ENCODE results near the gene FAM131A. TPM values are rescaled to one million over a fixed set of nuclear protein-coding genes. Genes with fewer than 3 reads are reported as not detected.

The FAM131A gene
- total and polyA plus RNA-seq, 2 donors (not counting 1 experiment from before 2014, with no cell fraction given) = 11.7 to 13.4 TPM

- no peak overlapping the region for H3K27ac Mint-ChIP-seq
- H3K27me3 ChIP-seq (replicated peaks in 1 of 4; ENCODE audit: control extremely low read depth in 1 of 4, control insufficient read depth in 3 of 4, insufficient read depth in 4 of 4, low read length in 3 of 4) = no peaks in the 10 kb centered on the region
- ATAC-seq (ENCODE audit: low read depth) = no peak
- H3K79me2 ChIP-seq (ENCODE audit: control insufficient read depth, insufficient read depth, low read length) = peaks cover 14% of the 10 kb centered on the region
- H3K4me1 ChIP-seq (ENCODE audit: control insufficient read depth in 2 of 2, insufficient read depth in 2 of 2, low read length in 2 of 2) = peaks cover 13 to 21% of the 10 kb centered on the region in 2 donors
- peaks cover 0 to 27% of the 10 kb centered on the region in 2 experiments for H3K36me3 ChIP-seq (replicated peaks in 1 of 2; ENCODE audit: control extremely low read depth in 1 of 2, control insufficient read depth in 1 of 2, extremely low read depth in 1 of 2, insufficient read depth in 2 of 2, low read length in 1 of 2)
- H3K4me3 ChIP-seq (ENCODE audit: control extremely low read depth in 1 of 5, extremely low read depth in 1 of 5, insufficient read depth in 1 of 5, low read depth in 2 of 5, low read length in 4 of 5) = no peak overlapping the region
- H3K9ac ChIP-seq (ENCODE audit: low read length) = no peak overlapping the region
- CTCF ChIA-PET = interaction anchor here (0.8 kb wide), 2 partner anchors 9 to 11 kb away, joined by 3 read pairs; no protein-coding TSS in a partner anchor
- H4K20me1 ChIP-seq (ENCODE audit: control insufficient read depth, insufficient read depth, low read length, poor library complexity, severe bottlenecking) = peaks cover 15% of the 10 kb centered on the region
- TF ChIP-seq CTCF (IDR thresholded peaks at IDR 0.05) (no peak), EZH2 (IDR thresholded peaks at IDR 0.05; ENCODE audit: borderline replicate concordance, insufficient read depth, low read depth, low read length, poor library complexity, severe bottlenecking) (no peak)
- peaks cover 13% of the 10 kb centered on the region for H3K4me1 Mint-ChIP-seq
- no peak overlapping the region for H3K4me2 ChIP-seq (replicated peaks; ENCODE audit: low read depth, low read length, poor library complexity, severe bottlenecking)
- H2AFZ ChIP-seq (ENCODE audit: insufficient read depth, low read depth, low read length, poor library complexity, severe bottlenecking) = no peak overlapping the region
- H3K27ac ChIP-seq (ENCODE audit: low read length in 2 of 2) = no peak overlapping the region
- no peak for DNase-seq
- H3K4me3 Mint-ChIP-seq = no peak overlapping the region
- intact Hi-C loops (cut with micrococcal nuclease) = no loop called here
- POLR2A ChIA-PET = no interaction called here
- no peaks in the 10 kb centered on the region for H3K27me3 Mint-ChIP-seq
- no peaks in the 10 kb centered on the region for H3K9me3 Mint-ChIP-seq (ENCODE audit: insufficient read depth)
- H3K9me3 ChIP-seq (ENCODE audit: control extremely low read depth in 1 of 3, control insufficient read depth in 2 of 3, insufficient read depth in 1 of 3, low read length in 2 of 3) = no peaks in the 10 kb centered on the region
Observed at GRCh38 chr3:184311633-184312032, 25.8 kb upstream of the FAM131A start.

GRCh38 chr3:184314363-184314699 lies 23.1 kb upstream of the FAM131A start, which contains the start of gene EIF4G1:
EIF4G1 (plus strand) TSS chr3:184314606; CDS start chr3:184315797, 1,191 bp downstream.
- no peak for TF ChIP-seq CTCF (IDR thresholded peaks at IDR 0.05)
- TF ChIP-seq EZH2 (IDR thresholded peaks at IDR 0.05; ENCODE audit: borderline replicate concordance, insufficient read depth, low read depth, low read length, poor library complexity, severe bottlenecking) = no peak
- Mint-ChIP-seq H3K27me3 (no peaks in the 10 kb centered on the region), H3K9me3 (ENCODE audit: insufficient read depth) (no peaks in the 10 kb centered on the region), H3K4me1 (peaks cover 31% of the 10 kb centered on the region), H3K27ac (peak within 1 kb of the TSS; percentile 88), H3K4me3 (peak within 1 kb of the TSS; percentile 90)
- Histone ChIP-seq H3K4me2 (replicated peaks; ENCODE audit: low read depth, low read length, poor library complexity, severe bottlenecking) (peak within 1 kb of the TSS; percentile 89), H3K4me1 (ENCODE audit: control insufficient read depth in 2 of 2, insufficient read depth in 2 of 2, low read length in 2 of 2) (peaks cover 13 to 23% of the 10 kb centered on the region in 2 donors), H3K9me3 (ENCODE audit: control extremely low read depth in 1 of 3, control insufficient read depth in 2 of 3, insufficient read depth in 1 of 3, low read length in 2 of 3) (no peaks in the 10 kb centered on the region), H3K27me3 (replicated peaks in 1 of 4; ENCODE audit: control extremely low read depth in 1 of 4, control insufficient read depth in 3 of 4, insufficient read depth in 4 of 4, low read length in 3 of 4) (no peaks in the 10 kb centered on the region), H3K9ac (ENCODE audit: low read length) (peak within 1 kb of the TSS; percentile 71), H3K4me3 (ENCODE audit: control extremely low read depth in 1 of 5, extremely low read depth in 1 of 5, insufficient read depth in 1 of 5, low read depth in 2 of 5, low read length in 4 of 5) (peak within 1 kb of the TSS; percentile 43 to 71 (median 61)), H2AFZ (ENCODE audit: insufficient read depth, low read depth, low read length, poor library complexity, severe bottlenecking) (peak within 1 kb of the TSS; percentile 84), H3K79me2 (ENCODE audit: control insufficient read depth, insufficient read depth, low read length) (peaks cover 23% of the 10 kb centered on the region), H4K20me1 (ENCODE audit: control insufficient read depth, insufficient read depth, low read length, poor library complexity, severe bottlenecking) (peaks cover 41% of the 10 kb centered on the region), H3K36me3 (replicated peaks in 1 of 2; ENCODE audit: control extremely low read depth in 1 of 2, control insufficient read depth in 1 of 2, extremely low read depth in 1 of 2, insufficient read depth in 2 of 2, low read length in 1 of 2) (peaks cover 0 to 15% of the 10 kb centered on the region in 2 experiments), H3K27ac (ENCODE audit: low read length in 2 of 2) (peak within 1 kb of the TSS; percentile 73 to 89)
- DNase-seq (peak; percentile 96), ATAC-seq (ENCODE audit: low read depth) (peak; percentile 90)
- WGBS (ENCODE audit: insufficient coverage) = 1% methylated on average over 34 of the region's 40 CpGs
- ChIA-PET POLR2A (interaction anchor here (0.7 to 1.3 kb wide), 2 partner anchors 48 to 49 kb away, joined by 3 to 9 read pairs; no protein-coding TSS in a partner anchor), CTCF (no interaction called here)
- intact Hi-C loops (cut with micrococcal nuclease) = loop anchor here (1.0 kb wide), 6 partner anchors 15 to 140 kb away; partner anchors contain the start of genes AP2M1, EEF1AKMT4 and PSMD2
